A673 (cell line): ENCODE data around the gene CUTC. TPM values are rescaled to one million over a fixed set of nuclear protein-coding genes. Genes with fewer than 3 reads are reported as not detected.
"Not testable (repeated sequence)": the region's sequence is repeated elsewhere in the genome, so short reads cannot be mapped to it uniquely, and the experiment has no call there.

Experiments used
- BruUV-seq: library from RNA; stranded (reverse); fragments of 400-500 nt; replicated peaks from 2 replicates; lab custom pipeline; 2021; lab: Mats Ljungman, UMichigan
- CTCF ChIA-PET: fragments of 300-600 bp; sonication (Branson Sonifier 250); formaldehyde crosslinking; loops from one replicate; lab custom pipeline; 2022; ENCODE audit warnings: antibody characterized with exemption; lab: Charles Lee
- POLR2A ChIA-PET: fragments of 300-600 bp; sonication (Branson Sonifier 250); formaldehyde crosslinking; loops from one replicate; lab custom pipeline; 2022; ENCODE audit warnings: antibody characterized with exemption; ENCODE audit not compliant: low non-redundant PET; lab: Charles Lee
- DNase-seq: peaks from one replicate; pipeline ENCODE4 v3.0.0-alpha.2; 2015; ENCODE audit warnings: low spot score
- H3K27ac ChIP-seq: fragments of 200-600 bp; sonication (generic); 2 replicates; pipeline ENCODE4 v1.5.1; 2016; ENCODE audit warnings: mixed run types, low read depth, mild to moderate bottlenecking, mixed read lengths, antibody characterized with exemption, low read length; ENCODE audit not compliant: poor library complexity, severe bottlenecking
- H3K27me3 ChIP-seq: fragments of 200-600 bp; sonication (generic); replicated peaks from 2 replicates; pipeline ENCODE4 v1.6.1; 2017; ENCODE audit warnings: mixed run types, low read depth, mild to moderate bottlenecking, mixed read lengths, antibody characterized with exemption, low read length; ENCODE audit not compliant: insufficient read depth, poor library complexity
- H3K36me3 ChIP-seq: fragments of 200-600 bp; sonication (generic); 2 replicates; pipeline ENCODE4 v1.6.1; 2016; ENCODE audit warnings: mixed run types, mild to moderate bottlenecking, mixed read lengths, antibody characterized with exemption, low read length; ENCODE audit not compliant: insufficient read depth, poor library complexity, severe bottlenecking
- H3K4me1 ChIP-seq: fragments of 200-600 bp; sonication (generic); 2 replicates; pipeline ENCODE4 v1.6.1; 2017; ENCODE audit warnings: mixed run types, mild to moderate bottlenecking, mixed read lengths, antibody characterized with exemption, low read length; ENCODE audit not compliant: insufficient read depth, poor library complexity, severe bottlenecking
- H3K4me3 ChIP-seq: fragments of 200-600 bp; sonication (generic); 2 replicates; pipeline ENCODE4 v1.5.1; 2016; ENCODE audit warnings: low read depth, mixed run types, mild to moderate bottlenecking, mixed read lengths, low read length; ENCODE audit not compliant: poor library complexity, severe bottlenecking
- H3K9me3 ChIP-seq: fragments of 200-600 bp; sonication (generic); 2 replicates; pipeline ENCODE4 v1.6.1; 2016; ENCODE audit warnings: mixed run types, low read depth, mild to moderate bottlenecking, mixed read lengths, antibody characterized with exemption, low read length; ENCODE audit not compliant: poor library complexity, severe bottlenecking
- CTCF ChIP-seq: fragments of 300-800, 200-600 bp; sonication (generic); conservative IDR thresholded peaks from 2 replicates; pipeline ENCODE4 v1.5.1; 2017; ENCODE audit warnings: low read depth, mild to moderate bottlenecking, antibody characterized with exemption, low read length, moderate library complexity, mixed read lengths
- EZH2 ChIP-seq: fragments of 200-600 bp; sonication (generic); IDR thresholded peaks from 2 replicates; pipeline ENCODE4 v1.6.1; 2017; ENCODE audit warnings: borderline replicate concordance, low read depth, mild to moderate bottlenecking, mixed read lengths, antibody characterized with exemption, low read length; ENCODE audit not compliant: poor library complexity, severe bottlenecking
- intact Hi-C: fragments of 100-400 bp; cut with micrococcal nuclease; formaldehyde crosslinking; loops from one replicate; pipeline ENCODE4 v1.10.0; 2022; ENCODE audit not compliant: unreplicated experiment
- total RNA-seq: library from RNA; stranded (reverse); gene quantifications from 2 replicates; pipeline ENCODE4 v1.2.3, GENCODE V29; 2021

Gene CUTC
- total RNA-seq, 1 experiment from 2014 or later = 19.2 TPM

GRCh38 chr10:99742254-99742653, 10.2 kb downstream of the CUTC start:
- no peak for DNase-seq
- no peak for TF ChIP-seq CTCF
- TF ChIP-seq EZH2 = no peak
- Histone ChIP-seq H3K27me3 (no peaks in the 10 kb centered on the region), H3K4me1 (no peaks in the 10 kb centered on the region), H3K4me3 (no peak overlapping the region), H3K9me3 (peaks cover 17% of the 10 kb centered on the region), H3K36me3 (peaks cover 86% of the 10 kb centered on the region), H3K27ac (no peak overlapping the region)
- ChIA-PET POLR2A (interaction anchor here (0.5 kb wide), 1 partner anchor 92 kb away, joined by 3 read pairs; no protein-coding TSS in a partner anchor), CTCF (no interaction called here)
- BruUV-seq = no TSS peak
- intact Hi-C loops = no loop called here

- Histone ChIP-seq H3K36me3 (peaks cover 86% of the 10 kb centered on the region), H3K4me1 (no peaks in the 10 kb centered on the region), H3K27me3 (no peaks in the 10 kb centered on the region), H3K4me3 (no peak overlapping the region), H3K27ac (no peak overlapping the region), H3K9me3 (peaks cover 17% of the 10 kb centered on the region)
- no TSS peak for BruUV-seq
- DNase-seq = no peak
- no peak for TF ChIP-seq CTCF
- no peak for TF ChIP-seq EZH2
- POLR2A ChIA-PET = interaction anchor here (0.5 kb wide), 1 partner anchor 93 kb away, joined by 3 read pairs; no protein-coding TSS in a partner anchor
- CTCF ChIA-PET = no interaction called here
- intact Hi-C loops = no loop called here
Observed at GRCh38 chr10:99742701-99743100, 10.7 kb downstream of the CUTC start.

GRCh38 chr10:99743841-99744240, 11.8 kb downstream of the CUTC start:
- peaks cover 90% of the 10 kb centered on the region for H3K36me3 ChIP-seq
- no TSS peak for BruUV-seq
- CTCF ChIA-PET = no interaction called here

GRCh38 chr10:99746166-99746565, 14.1 kb downstream of the CUTC start:
- peaks cover 86% of the 10 kb centered on the region for H3K36me3 ChIP-seq
- H3K9me3 ChIP-seq, H3K4me1 ChIP-seq, H3K27me3 ChIP-seq, H3K27ac ChIP-seq, BruUV-seq, intact Hi-C loops, CTCF ChIA-PET, POLR2A ChIA-PET, DNase-seq, H3K4me3 ChIP-seq: not testable (repeated sequence)

More at GRCh38 chr10:99743841-99744240, 11.8 kb downstream of the CUTC start:
- peaks cover 17% of the 10 kb centered on the region for H3K9me3 ChIP-seq
- no peak for DNase-seq
- no peaks in the 10 kb centered on the region for H3K4me1 ChIP-seq
- H3K27me3 ChIP-seq = no peaks in the 10 kb centered on the region
- TF ChIP-seq CTCF = no peak
- TF ChIP-seq EZH2 = no peak
- H3K27ac ChIP-seq = no peak overlapping the region
- POLR2A ChIA-PET = no interaction called here
- no peak overlapping the region for H3K4me3 ChIP-seq
- intact Hi-C loops = no loop called here
